HUES64 (cell line): ENCODE measurements around the gene CLCF1.

Experiments
- H3K27ac ChIP-seq: 2 replicates; pipeline ENCODE4 v1.7.0; 2013; ENCODE audit warnings: low read depth, low read length, inconsistent platforms
- H3K27me3 ChIP-seq: 2 replicates; pipeline ENCODE4 v1.6.1; 2013; ENCODE audit warnings: mild to moderate bottlenecking, low read length; ENCODE audit not compliant: insufficient read depth
- H3K36me3 ChIP-seq: 2 replicates; pipeline ENCODE4 v1.6.1; 2013; ENCODE audit warnings: mild to moderate bottlenecking, low read length; ENCODE audit not compliant: insufficient read depth
- H3K4me1 ChIP-seq: 2 replicates; pipeline ENCODE4 v1.6.1; 2013; ENCODE audit warnings: mild to moderate bottlenecking, low read length, moderate library complexity; ENCODE audit not compliant: insufficient read depth
- H3K4me3 ChIP-seq: 2 replicates; pipeline ENCODE4 v1.5.1; 2013; ENCODE audit warnings: mild to moderate bottlenecking, low read length, moderate library complexity
- H3K9ac ChIP-seq: 2 replicates; pipeline ENCODE4 v1.6.1; 2013; ENCODE audit warnings: mild to moderate bottlenecking, low read depth, low read length
- H3K9me3 ChIP-seq: 2 replicates; pipeline ENCODE4 v1.6.1; 2013; ENCODE audit warnings: low read depth, low read length; ENCODE audit not compliant: insufficient read depth
- WGBS: fragments of 150-250, 120-280 bp; methylation state at CpG from one replicate; pipeline ENCODE4 v1.1.7; 2013; ENCODE audit warnings: missing lambda C conversion rate; 5-methylcytosine and 5-hydroxymethylcytosine counted together

Gene CLCF1

DNA sequence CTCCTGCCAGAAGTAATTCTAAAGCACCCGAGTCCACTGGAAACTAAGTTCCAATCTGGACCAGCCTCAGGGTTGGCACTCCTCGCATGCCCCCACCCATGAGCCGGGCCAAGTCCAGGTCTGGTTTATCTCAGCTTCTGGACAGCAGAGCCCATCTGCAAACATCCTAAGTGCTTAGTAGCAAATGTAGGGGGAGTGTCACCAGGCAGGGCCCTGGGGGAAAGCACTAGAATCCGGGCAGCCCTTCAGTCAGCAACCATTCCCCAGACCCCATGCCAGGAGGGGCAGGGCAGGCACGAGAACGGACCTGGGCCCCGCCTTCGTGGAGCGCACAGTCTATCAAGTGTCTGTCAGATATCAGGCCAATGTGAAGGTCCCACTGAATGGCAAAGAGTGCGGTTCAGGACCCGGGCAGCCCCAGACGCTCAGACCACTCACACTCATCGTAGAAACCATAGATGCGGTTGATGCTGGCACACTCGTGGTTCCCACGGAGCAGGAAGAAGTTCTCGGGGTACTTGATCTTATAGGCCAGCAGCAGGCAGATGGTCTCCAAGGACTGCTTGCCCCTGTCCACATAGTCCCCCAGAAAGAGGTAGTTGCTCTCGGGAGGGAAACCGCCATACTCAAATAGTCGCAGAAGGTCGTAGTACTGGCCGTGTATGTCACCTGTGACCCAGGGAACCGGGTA is 27.0 kb upstream of the CLCF1 start:
- peak overlapping the region; percentile 90 for H3K4me3 ChIP-seq

DNA sequence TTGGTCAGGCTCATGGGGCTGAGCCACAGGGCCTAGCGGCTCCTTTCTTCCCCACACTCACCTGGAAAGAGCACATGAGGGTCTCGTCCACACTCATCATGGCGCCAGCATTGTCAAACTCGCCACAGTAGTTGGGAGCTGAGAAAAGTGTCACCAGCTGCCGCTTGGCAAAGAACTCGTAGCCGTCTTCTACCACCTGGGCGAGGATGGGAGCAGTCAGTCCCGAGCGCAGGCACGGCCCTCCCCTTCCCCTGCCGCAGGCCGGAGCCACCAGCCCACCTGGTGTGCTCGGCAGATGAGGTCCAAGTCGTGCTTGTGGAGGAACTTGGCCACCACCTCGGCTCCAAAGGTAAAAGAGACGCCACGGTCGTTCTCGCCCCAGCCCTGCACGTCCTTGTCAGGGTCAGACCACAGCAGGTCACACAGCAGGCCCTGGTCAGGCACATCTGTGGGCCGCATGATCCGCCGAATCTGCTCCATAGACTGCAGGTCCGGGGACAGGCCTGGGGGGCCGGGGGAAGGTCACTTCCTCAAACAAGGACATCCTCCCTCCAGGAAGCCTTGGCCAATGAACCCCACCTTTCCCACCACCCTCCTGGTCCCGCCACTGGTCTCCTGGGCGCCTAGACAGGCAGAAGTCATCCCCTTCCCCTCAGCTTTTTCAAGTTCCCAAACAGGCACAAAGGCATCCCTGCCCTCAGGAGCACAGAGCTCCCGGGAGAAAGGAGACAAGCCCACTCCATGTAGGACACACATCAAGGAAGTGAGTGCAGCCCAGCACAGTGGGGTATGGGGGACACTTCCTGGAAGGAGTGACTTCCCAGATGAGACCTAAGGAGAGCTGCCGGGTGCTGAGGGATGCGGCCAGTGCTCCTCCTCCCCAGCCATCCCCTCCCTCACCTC is 25.5 kb upstream of the CLCF1 start:
- Histone ChIP-seq H3K27ac (no peak overlapping the region), H3K4me3 (no peak overlapping the region), H3K9ac (no peak overlapping the region), H3K4me1 (0 out of 2 replicates have a peak, but pooled peaks cover 4% of the 10 kb centered on the region), H3K27me3 (no peaks in the 10 kb centered on the region), H3K36me3 (peaks cover 44% of the 10 kb centered on the region), H3K9me3 (no peaks in the 10 kb centered on the region)
- 94% methylated on average over 31 of the region's 31 CpGs for WGBS

More for the DNA sequence above, 27.0 kb upstream of the CLCF1 start:
- peaks cover 40% of the 10 kb centered on the region for H3K36me3 ChIP-seq
- 79% methylated on average over 23 of the region's 23 CpGs for WGBS
- no peaks in the 10 kb centered on the region for H3K9me3 ChIP-seq
- no peak overlapping the region for H3K27ac ChIP-seq
- H3K27me3 ChIP-seq, result no peaks in the 10 kb centered on the region
- 0 out of 2 replicates have a peak, but pooled peaks cover 4% of the 10 kb centered on the region for H3K4me1 ChIP-seq
- peak overlapping the region; percentile 89 for H3K9ac ChIP-seq

DNA sequence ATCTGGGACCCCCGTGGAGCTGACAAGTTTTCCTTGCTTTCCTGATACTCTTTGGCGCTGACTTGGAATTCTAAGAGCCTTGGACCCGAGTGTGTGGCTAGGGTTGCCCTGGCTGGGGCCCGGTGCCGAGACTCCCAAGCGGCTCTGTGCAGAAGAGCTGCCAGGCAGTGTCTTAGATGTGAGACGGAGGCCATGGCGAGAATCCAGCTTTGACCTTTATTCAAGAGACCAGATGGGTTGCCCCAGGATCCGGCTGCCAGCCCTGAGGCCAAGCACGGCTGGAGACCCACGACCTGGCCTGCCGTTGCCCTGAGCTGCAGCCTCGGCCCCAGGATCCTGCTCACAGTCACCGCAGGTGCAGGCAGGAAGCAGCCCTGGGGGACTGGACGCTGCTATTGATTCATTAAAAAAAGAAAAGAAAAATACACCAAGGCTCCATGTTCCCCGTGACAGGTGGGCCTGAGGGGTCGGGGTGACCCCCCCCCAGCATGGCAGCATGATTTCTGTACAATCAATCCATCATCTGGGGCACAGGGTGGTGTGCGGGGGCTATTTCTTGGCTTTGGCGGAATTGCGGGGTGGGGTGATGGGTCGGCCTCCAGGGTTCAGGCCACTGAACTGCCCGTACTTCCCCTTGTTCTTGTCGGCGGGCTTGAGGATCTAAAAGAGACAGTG is 24.7 kb upstream of the CLCF1 start:
- Histone ChIP-seq H3K9ac (no peak overlapping the region), H3K4me1 (0 out of 2 replicates have a peak, but pooled peaks cover 4% of the 10 kb centered on the region), H3K4me3 (no peak overlapping the region), H3K27me3 (no peaks in the 10 kb centered on the region), H3K36me3 (peaks cover 44% of the 10 kb centered on the region), H3K27ac (no peak overlapping the region), H3K9me3 (no peaks in the 10 kb centered on the region)
- WGBS, result 92% methylated on average over 24 of the region's 24 CpGs

DNA sequence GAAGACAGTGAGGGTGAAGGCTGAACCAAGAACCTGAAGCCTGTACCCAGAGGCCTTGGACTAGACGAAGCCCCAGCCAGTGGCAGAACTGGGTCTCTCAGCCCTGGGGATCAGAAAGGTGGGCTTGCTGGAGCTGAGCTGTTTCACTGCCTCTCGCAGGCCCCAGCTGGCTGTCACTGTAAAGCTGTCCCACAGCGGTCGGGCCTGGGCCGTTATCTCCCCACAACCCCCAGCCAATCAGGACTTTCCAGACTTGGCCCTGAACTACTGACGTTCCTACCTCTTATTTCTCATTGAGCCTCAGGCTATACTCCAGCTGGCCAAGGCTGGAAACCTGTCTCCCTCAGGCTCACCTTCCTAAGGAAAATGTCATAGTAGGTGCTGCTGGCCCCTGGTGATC is 24.1 kb upstream of the CLCF1 start:
- Histone ChIP-seq H3K27ac (peak overlapping the region; percentile 49; the same call in 1 of the 2 replicates), H3K4me1 (0 out of 2 replicates have a peak, but pooled peaks cover 4% of the 10 kb centered on the region)

DNA sequence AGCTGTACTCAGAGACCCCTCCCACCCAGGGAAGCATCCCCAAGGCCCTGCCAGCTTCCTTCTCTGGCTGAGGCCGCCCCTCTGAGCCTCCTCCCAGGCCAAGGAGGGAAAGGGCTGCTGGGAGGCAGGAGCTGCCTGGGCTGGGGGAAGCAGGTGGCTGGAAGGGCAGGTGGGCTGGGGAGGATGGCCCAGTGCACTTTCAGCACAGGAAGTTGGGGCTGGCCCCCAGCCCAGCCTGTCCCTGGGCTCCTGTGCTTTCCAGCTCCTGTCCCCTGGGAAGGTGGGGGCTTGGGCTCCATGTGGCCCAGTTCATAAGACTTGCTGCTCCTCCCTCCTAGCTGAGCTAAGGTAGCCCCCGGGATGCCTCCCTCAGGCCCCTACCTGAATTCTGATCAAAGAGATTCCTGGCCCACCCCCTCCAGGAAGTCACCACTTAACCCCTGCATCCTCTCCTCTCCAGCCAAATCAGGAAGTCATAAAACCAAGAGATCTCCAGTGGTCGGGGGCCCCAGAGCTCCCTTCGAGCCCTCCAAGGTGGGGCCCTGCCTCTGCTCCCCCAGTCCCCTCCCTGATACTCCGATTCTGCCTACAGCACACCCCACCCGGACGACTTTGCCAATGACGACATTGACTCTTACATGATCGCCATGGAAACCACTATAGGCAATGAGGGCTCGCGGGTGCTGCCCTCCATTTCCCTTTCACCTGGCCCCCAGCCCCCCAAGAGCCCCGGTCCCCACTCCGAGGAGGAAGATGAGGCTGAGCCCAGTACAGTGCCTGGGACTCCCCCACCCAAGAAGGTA is 23.4 kb upstream of the CLCF1 start:
- Histone ChIP-seq H3K27me3 (no peaks in the 10 kb centered on the region), H3K27ac (no peak overlapping the region; the same call in 1 of the 2 replicates), H3K4me1 (no peaks in the 10 kb centered on the region), H3K36me3 (peaks cover 44% of the 10 kb centered on the region), H3K9ac (peak overlapping the region; percentile 24), H3K4me3 (no peak overlapping the region), H3K9me3 (no peaks in the 10 kb centered on the region)
- WGBS, result 57% methylated on average over 11 of the region's 13 CpGs

More for the DNA sequence above, 24.1 kb upstream of the CLCF1 start:
- Histone ChIP-seq H3K36me3 (peaks cover 44% of the 10 kb centered on the region), H3K9me3 (no peaks in the 10 kb centered on the region), H3K4me3 (no peak overlapping the region), H3K27me3 (no peaks in the 10 kb centered on the region), H3K9ac (no peak overlapping the region; the same call in 1 of the 2 replicates)
- 84% methylated on average over 6 of the region's 6 CpGs for WGBS

DNA sequence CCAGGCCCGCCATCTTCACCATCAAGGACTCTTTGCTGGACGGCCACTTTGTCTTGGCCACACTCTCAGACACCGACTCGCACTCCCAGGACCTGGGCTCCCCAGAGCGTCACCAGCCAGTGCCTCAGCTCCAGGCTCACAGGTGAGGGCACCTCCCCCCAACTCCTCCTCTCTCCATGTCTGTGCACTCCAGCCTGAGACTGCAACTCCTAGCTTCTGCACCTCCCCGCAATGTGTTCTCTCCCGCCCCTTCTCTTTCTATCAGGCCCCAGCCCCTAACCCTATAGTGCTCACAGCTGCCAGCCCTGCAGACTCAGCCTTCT is 22.8 kb upstream of the CLCF1 start:
- H3K9ac ChIP-seq, result peak overlapping the region; percentile 24; the same call in 1 of the 2 replicates
- no peak overlapping the region for H3K27ac ChIP-seq
- H3K4me3 ChIP-seq, result no peak overlapping the region
- H3K36me3 ChIP-seq, result peaks cover 44% of the 10 kb centered on the region
- H3K4me1 ChIP-seq, result no peaks in the 10 kb centered on the region
- 87% methylated on average over 7 of the region's 7 CpGs for WGBS
- no peaks in the 10 kb centered on the region for H3K27me3 ChIP-seq
- H3K9me3 ChIP-seq, result no peaks in the 10 kb centered on the region

DNA sequence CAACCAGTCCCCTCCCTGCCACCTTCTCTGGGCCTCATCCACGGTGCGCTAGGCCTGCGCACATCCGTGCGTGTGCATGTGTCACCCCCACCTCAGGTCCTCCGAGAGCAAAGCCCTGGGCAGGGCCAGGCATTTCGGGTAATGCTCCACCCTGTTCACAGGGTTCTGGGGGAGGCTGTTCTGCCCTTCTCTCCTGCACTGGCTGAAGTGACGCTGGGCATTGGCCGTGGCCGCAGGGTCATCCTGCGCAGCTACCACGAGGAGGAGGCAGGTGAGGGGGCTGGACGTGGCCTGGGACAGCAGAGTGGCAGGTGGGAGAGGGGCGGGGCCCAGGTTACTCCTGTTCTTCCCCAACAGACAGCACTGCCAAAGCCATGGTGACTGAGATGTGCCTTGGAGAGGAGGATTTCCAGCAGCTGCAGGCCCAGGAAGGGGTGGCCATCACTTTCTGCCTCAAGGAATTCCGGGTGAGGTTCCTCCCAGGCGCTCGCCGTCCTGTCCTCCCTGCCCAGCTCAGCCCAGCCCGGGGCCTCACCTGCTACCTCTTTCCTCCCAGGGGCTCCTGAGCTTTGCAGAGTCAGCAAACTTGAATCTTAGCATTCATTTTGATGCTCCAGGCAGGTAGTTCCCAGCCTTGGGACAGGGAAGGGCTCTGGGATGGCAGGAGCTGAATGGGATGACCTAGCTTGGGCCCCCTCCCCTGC is 22.3 kb upstream of the CLCF1 start:
- H3K36me3 ChIP-seq, result peaks cover 44% of the 10 kb centered on the region
- no peak overlapping the region for H3K9ac ChIP-seq
- H3K27ac ChIP-seq, result no peak overlapping the region
- no peaks in the 10 kb centered on the region for H3K27me3 ChIP-seq
- H3K4me1 ChIP-seq, result no peaks in the 10 kb centered on the region
- no peaks in the 10 kb centered on the region for H3K9me3 ChIP-seq
- H3K4me3 ChIP-seq, result no peak overlapping the region
- 92% methylated on average over 19 of the region's 19 CpGs for WGBS

DNA sequence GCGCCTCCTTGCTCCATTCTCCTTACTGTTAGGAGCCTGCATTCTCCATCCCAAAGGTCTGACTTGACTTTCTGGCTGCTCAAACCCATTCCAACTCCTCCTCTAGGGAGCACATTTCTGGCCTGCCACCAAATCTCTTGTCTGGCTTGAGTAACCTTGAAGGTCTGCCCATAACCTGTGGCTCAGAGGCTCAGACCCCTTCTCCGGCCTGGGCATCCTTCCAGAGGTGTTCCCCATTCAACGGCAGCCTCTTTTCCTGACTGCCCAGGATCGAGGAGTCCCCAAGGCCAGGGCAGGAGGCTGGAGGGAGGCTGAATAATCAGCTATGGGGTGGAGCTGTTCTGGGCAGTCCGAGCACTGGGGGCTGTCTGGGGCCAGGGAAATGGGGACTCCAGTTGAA is 20.6 kb upstream of the CLCF1 start:
- no peaks in the 10 kb centered on the region for H3K9me3 ChIP-seq
- no peak overlapping the region for H3K4me3 ChIP-seq
- no peaks in the 10 kb centered on the region for H3K27me3 ChIP-seq
- no peak overlapping the region for H3K9ac ChIP-seq
- 92% methylated on average over 5 of the region's 5 CpGs for WGBS
- H3K36me3 ChIP-seq, result peaks cover 29% of the 10 kb centered on the region
- H3K4me1 ChIP-seq, result no peaks in the 10 kb centered on the region
- H3K27ac ChIP-seq, result no peak overlapping the region

DNA sequence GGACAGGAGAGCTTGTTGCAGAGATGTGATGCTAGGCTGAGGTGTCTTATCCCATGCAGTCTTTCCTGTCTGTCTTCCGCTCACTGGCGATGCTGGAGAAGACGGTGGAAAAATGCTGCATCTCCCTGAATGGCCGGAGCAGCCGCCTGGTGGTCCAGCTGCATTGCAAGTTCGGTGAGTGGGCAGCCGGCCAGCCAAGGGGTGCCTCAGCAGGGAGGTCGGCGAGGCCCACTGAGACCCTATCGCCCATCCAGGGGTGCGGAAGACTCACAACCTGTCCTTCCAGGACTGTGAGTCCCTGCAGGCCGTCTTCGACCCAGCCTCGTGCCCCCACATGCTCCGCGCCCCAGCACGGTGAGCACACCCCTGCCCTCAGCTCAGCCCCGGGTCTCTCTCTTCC is 20.0 kb upstream of the CLCF1 start:
- no peak overlapping the region for H3K27ac ChIP-seq
- WGBS, result 96% methylated on average over 18 of the region's 18 CpGs
- peaks cover 24% of the 10 kb centered on the region for H3K36me3 ChIP-seq
- H3K9me3 ChIP-seq, result no peaks in the 10 kb centered on the region
- H3K4me1 ChIP-seq, result no peaks in the 10 kb centered on the region
- H3K4me3 ChIP-seq, result no peak overlapping the region
- H3K27me3 ChIP-seq, result no peaks in the 10 kb centered on the region
- H3K9ac ChIP-seq, result no peak overlapping the region

DNA sequence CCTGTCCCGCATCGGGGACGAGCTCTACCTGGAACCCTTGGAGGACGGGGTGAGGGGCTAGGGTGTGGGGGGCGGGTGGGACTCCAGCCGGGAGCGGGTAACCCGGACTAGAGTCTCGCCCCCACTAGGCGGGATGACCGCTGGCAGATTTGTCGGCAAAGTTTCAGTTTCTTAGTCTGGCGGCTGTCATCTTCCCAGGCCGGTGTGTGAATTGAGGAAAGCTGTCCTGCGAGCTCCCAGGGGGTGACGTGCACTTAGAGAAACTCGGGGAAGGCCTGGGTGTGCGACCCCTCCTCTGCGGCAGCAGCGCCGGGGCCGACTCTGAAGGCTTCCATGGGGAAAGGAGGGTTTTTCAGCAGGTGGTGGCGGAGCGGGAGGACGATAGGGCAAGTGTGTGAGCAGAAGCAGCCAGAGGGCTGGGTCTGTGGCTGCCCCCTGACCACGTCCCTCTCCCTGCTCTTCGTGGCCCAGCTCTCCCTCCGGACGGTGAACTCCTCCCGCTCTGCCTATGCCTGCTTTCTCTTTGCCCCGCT is 18.9 kb upstream of the CLCF1 start:
- Histone ChIP-seq H3K9me3 (no peaks in the 10 kb centered on the region), H3K36me3 (peaks cover 12% of the 10 kb centered on the region), H3K27me3 (no peaks in the 10 kb centered on the region), H3K9ac (peak overlapping the region; percentile 85), H3K27ac (no peak overlapping the region), H3K4me1 (peaks cover 2% of the 10 kb centered on the region), H3K4me3 (peak overlapping the region; percentile 69)
- 12% methylated on average over 31 of the region's 31 CpGs for WGBS
